ENCODE measurements around the gene FUT3.

Gene FUT3

DNA sequence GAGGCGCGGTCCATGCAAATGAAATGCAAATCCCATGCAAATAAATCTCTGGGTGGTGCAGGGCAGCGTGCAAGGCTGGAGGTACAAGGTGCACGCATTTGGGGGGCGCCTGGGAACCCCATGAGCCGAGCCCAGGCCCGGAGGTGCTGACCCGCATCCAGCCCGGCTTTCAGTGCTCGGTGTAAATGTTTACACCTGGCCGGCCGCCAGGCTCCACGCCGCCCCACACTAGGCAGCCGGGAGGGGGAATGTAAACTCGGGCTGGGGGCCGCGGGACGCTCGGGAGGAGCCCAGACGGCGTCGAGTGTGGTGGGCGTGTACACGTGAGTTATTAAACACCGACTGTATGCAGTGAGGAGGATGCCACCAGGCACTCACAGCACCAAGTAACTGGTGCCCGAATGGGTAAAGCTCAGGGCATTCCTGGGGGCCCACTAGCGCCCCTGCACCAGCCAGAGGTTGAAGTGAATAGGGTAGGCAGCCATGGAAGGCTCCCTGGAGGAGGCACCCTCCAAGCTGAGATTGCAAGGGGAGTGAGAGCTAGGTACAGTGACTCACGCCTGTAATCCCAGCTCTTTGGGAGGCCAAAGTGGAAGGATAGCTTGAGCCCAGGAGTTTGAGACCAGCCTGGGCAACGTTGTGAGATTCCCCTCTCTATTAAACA lies 28.9 kb downstream of the FUT3 start:
- no peak for DNase-seq

DNA sequence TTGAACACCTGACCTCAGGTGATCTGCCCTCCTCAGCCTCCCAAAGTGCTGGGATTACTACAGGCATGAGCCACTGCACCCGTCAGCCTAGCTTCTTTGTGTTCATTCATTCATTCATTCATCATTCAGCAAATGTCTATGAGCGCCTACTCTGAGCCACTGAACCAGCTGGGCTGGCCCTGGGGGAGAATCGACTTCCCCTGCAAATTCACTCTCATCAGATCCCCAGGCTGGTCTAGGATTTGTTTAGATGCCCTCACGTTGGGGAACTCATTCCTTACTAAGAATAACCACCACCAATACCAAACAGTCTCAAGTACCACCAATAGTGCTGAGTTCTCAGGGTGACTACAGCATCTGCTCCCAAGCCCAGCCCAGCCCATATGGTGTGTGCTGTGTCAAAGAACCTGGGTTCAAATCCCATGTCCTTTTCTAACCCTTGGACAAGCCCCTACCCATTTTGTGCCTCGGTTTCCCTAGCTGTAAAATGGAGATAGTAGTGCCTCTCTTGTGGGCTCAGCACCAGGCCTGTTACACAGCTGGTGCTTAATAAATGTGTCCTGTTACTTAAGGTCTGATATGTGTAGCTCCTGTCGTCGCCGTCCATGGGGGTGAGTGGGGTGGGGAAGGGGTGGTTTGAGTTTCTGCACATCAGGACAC lies 29.6 kb downstream of the FUT3 start:
- DNase-seq = no peak

- DNase-seq = no peak
These were observed 30.5 kb downstream of the FUT3 start for GRCh38 chr19:5820785-5821184.

GRCh38 chr19:5818594-5818993 lies 32.7 kb downstream of the FUT3 start:
- DNase-seq = no peak

GRCh38 chr19:5817218-5817617 lies 34.0 kb downstream of the FUT3 start:
- no peak for DNase-seq

GRCh38 chr19:5814852-5815246 lies 36.4 kb downstream of the FUT3 start:
- DNase-seq = no peak

DNA sequence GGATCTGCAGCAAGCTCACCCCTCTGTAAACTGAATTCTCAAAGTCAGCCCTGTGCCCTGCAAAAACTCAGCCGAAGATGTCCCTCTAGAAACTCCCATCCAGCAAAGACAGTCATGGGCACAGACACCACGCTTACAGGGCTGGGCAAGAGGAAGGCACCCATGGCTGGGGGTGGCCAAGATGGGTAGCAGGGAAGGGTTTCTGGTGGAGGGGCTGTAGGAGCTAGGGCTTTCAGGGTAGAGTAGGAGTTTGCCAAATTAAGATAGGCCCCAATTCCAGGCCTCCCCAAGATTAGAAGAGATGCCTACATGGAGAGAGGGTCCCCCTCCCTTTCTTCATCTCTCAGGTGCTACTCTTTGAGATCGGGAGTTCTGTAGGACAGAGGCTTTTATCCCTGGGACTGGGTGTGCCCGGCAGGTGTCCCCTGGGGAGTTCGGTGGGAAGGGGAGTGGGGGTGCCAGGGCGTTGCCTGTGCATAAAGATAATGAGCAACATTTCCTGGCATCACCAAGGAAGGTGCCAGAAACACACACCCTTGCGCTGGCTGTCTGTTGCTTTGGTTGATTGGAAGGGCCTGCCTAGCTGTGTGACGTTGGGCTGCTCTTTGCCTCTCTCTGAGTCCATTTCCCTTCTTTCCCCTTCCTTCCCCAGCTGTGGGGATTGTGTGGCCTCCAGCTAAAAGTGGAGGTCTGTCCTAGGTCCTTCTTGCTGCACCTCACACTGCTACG lies 37.0 kb downstream of the FUT3 start:
- no peak for DNase-seq

- no peak for DNase-seq
These were observed 40.1 kb downstream of the FUT3 start for GRCh38 chr19:5811117-5811516.

GRCh38 chr19:5809469-5809868 lies 41.8 kb downstream of the FUT3 start:
- no peak for DNase-seq

- no peak for DNase-seq
These were observed 42.2 kb downstream of the FUT3 start for GRCh38 chr19:5809053-5809452.

- DNase-seq = no peak
These were observed 43.0 kb downstream of the FUT3 start for GRCh38 chr19:5808120-5808816.

GRCh38 chr19:5806905-5807304 lies 44.3 kb downstream of the FUT3 start:
- no peak for DNase-seq

- no peak for DNase-seq
These were observed 45.1 kb downstream of the FUT3 start for GRCh38 chr19:5806133-5806489.

DNA sequence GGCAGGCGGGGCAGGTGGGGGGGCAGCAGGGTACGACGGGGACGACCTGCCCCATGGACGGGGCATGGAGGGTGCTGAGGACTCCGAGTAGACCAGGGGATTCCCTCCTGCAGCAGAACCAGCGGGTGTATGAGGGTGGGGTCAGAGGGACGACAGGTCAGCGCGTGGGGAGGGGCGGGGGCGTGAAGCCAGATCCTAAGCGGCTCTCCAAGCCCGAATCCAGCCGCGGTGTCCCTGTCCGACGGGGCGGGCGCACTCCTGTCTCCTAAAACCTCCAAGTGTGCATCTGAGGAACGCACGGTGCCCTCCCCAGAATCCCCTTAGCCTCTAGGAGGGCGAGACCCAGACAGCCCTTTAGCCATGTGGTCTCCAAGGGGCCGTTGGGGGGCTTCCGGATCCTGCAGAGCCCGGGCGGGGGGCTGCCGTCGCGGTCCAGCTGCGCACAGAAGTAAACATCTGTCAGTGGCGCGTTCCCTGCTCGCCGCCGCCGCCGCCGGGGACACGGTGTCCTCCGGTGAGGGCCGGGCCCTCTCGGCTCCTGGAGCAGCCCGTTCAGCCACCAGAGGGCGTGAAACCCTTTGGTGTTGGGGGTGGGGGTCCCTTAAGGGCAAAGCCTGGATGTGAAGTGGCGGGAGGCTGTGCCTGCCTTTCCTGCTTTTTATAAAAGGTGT lies 45.7 kb downstream of the FUT3 start:
- peak; percentile 86 for DNase-seq

- peak; percentile 70 for DNase-seq
These were observed 46.5 kb downstream of the FUT3 start, which contains the start of gene NRTN for GRCh38 chr19:5804516-5805461. TSS of gene NRTN (plus strand) at chr19:5805067. CDS start at chr19:5824166, 19,099 bp downstream.

- DNase-seq = peak; percentile 96
These were observed 47.3 kb downstream of the FUT3 start for GRCh38 chr19:5803752-5804515.

GRCh38 chr19:5803441-5803751 lies 47.9 kb downstream of the FUT3 start:
- DNase-seq = no peak

DNA sequence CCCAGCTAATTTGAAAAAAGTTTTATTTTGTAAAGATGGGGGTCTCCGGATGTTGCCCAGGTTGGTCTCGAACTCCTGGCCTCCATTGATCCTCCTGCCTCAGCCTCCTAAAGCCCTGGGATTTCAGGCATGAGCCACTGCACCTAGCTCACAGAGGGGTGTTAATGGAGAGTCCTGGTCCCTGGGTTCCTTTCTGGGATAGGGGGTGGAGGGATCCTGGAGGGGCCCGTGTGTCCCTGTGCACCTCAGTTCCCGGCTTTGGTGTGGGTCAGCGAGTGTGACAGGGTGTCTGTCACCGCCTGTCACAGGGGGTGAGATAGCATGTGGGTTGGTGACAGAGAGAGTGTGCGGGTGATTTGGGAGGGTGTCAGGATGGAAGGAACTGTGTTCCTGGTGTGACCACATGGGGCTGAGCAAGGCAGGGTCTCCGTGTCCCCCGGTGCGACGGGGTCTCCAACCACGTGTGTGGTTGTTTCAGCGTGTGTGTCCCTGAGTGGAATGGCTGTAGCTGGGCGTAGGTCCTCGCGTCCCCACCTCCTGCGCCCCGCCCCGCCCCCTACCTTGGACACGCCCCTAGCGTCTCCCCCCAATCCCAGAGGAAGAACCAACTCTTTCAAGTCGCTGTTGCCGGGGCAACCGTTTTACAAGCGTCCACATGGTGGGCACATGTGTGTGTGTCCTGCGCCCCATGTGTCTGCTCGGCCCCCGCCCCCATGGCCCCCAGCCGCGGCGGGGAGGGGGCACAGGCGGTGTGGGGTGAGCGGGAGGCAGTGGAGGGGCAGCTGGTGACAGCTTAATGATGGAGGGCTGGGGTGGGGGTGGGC lies 49.2 kb downstream of the FUT3 start:
- DNase-seq = no peak

- DNase-seq = no peak
These were observed 50.6 kb downstream of the FUT3 start for GRCh38 chr19:5800361-5801270.

Data from RPMI8226 (cell line).